HT-29 (cell line): Measurements from ENCODE around the gene IFIT1. TPM values are rescaled to one million over a fixed set of nuclear protein-coding genes. Genes with fewer than 3 reads are reported as not detected.
"Not testable (repeated sequence)": the region's sequence is repeated elsewhere in the genome, so short reads cannot be mapped to it uniquely, and the experiment has no call there.

Source experiments
- DNase-seq: peaks from one replicate; pipeline ENCODE4 v3.0.0-alpha.2; 2015; ENCODE audit warnings: low spot score
- total RNA-seq: library from RNA; depleted of rRNA; stranded (reverse); fragments of >200 nt; shearing (Covaris generic); gene quantifications from 2 replicates; pipeline ENCODE4 v1.2.3, GENCODE V29; 2014

IFIT1 gene
- total RNA-seq, 1 experiment from 2014 or later = 8.3 TPM

- DNase-seq = no peak
Observed at GRCh38 chr10:89363729-89364442, 28.5 kb upstream of the IFIT1 start.

- DNase-seq = no peak
Observed at GRCh38 chr10:89364531-89364930, 27.9 kb upstream of the IFIT1 start.

GRCh38 chr10:89367529-89367928, 24.9 kb upstream of the IFIT1 start:
- no peak for DNase-seq

GRCh38 chr10:89368129-89368528, 24.3 kb upstream of the IFIT1 start:
- DNase-seq = no peak

GRCh38 chr10:89369156-89370105, 23.0 kb upstream of the IFIT1 start:
- DNase-seq = peak; percentile 61

GRCh38 chr10:89371079-89371478, 21.3 kb upstream of the IFIT1 start:
- no peak for DNase-seq

- DNase-seq = no peak
Observed at GRCh38 chr10:89371987-89372386, 20.4 kb upstream of the IFIT1 start.

GRCh38 chr10:89373916-89374711, 18.3 kb upstream of the IFIT1 start:
- DNase-seq = peak; percentile 68

- DNase-seq = no peak
Observed at GRCh38 chr10:89374713-89375141, 17.7 kb upstream of the IFIT1 start.

GRCh38 chr10:89377705-89378637, 14.5 kb upstream of the IFIT1 start, which contains the start of gene IFIT1B:
Gene IFIT1B, plus strand, starts transcription at chr10:89378056. Its CDS starts 80 bp downstream, at chr10:89378136.
- no peak for DNase-seq

GRCh38 chr10:89379103-89379502, 13.3 kb upstream of the IFIT1 start:
- no peak for DNase-seq

GRCh38 chr10:89382757-89383156, 9.7 kb upstream of the IFIT1 start:
- no peak for DNase-seq

- no peak for DNase-seq
Observed at GRCh38 chr10:89384474-89385340, 7.7 kb upstream of the IFIT1 start.

GRCh38 chr10:89388806-89389205, 3.6 kb upstream of the IFIT1 start:
- no peak for DNase-seq

GRCh38 chr10:89389254-89389653, 3.2 kb upstream of the IFIT1 start:
- peak; percentile 61 for DNase-seq

GRCh38 chr10:89390476-89391225, 1.8 kb upstream of the IFIT1 start:
- DNase-seq = no peak

GRCh38 chr10:89391226-89391576, 1.2 kb upstream of the IFIT1 start:
- not testable (repeated sequence) for DNase-seq

- DNase-seq = no peak
Observed at GRCh38 chr10:89392974-89393373, 551 bp downstream of the IFIT1 start.

GRCh38 chr10:89393898-89394297, 1.5 kb downstream of the IFIT1 start:
- no peak for DNase-seq
